Measurements from ENCODE around the gene GBP6. TPM values are rescaled to one million over a fixed set of nuclear protein-coding genes. Genes with fewer than 3 reads are reported as not detected.
A peak's percentile ranks its signal among the peaks of the same experiment; 100 is the strongest.

The GBP6 gene
- 0.47 TPM for total RNA-seq
- polyA plus RNA-seq = under 1 TPM in 3 of 4 donors, not detected in 1; 0.15 to 0.38 (median 0.30) TPM

GRCh38 chr1:89363638-89364536 lies at the start of gene GBP6:
Gene GBP6, plus strand, starts transcription at chr1:89364059. Its CDS starts 4,493 bp downstream, at chr1:89368552.
- Histone ChIP-seq H3K27me3 (ENCODE audit: control insufficient read depth, insufficient read depth, low read length) (no peaks in the 10 kb centered on the region), H3K36me3 (ENCODE audit: control insufficient read depth, insufficient read depth, low read length) (no peaks in the 10 kb centered on the region), H3K4me1 (ENCODE audit: control insufficient read depth, insufficient read depth, low read length, poor library complexity, severe bottlenecking) (peaks cover 5% of the 10 kb centered on the region), H3K9me3 (ENCODE audit: control insufficient read depth in 2 of 2, low read length in 2 of 2) (no peaks in the 10 kb centered on the region), H3K4me3 (ENCODE audit: low read depth, low read length) (no peak within 1 kb of the TSS), H3K27ac (ENCODE audit: insufficient read depth, low read length, poor library complexity, severe bottlenecking) (no peak within 1 kb of the TSS)
- ATAC-seq (ENCODE audit: low read depth in 2 of 2) (no peak), DNase-seq (no peak)
- Mint-ChIP-seq H3K36me3 (no peaks in the 10 kb centered on the region), H3K4me3 (no peak within 1 kb of the TSS), H3K4me1 (peaks cover 8 to 13% (median 13%) of the 10 kb centered on the region in 4 donors), H3K9me3 (no peaks in the 10 kb centered on the region), H3K27ac (peak within 1 kb of the TSS; percentile 51 to 74 (median 66)), H3K27me3 (no peaks in the 10 kb centered on the region)

GRCh38 chr1:89322402-89322801 lies 41.5 kb upstream of the GBP6 start:
- H3K4me1 Mint-ChIP-seq = peaks cover 3 to 31% (median 14%) of the 10 kb centered on the region in 4 donors
- ATAC-seq (ENCODE audit: low read depth in 2 of 2) = no peak
- H3K27ac Mint-ChIP-seq = no peak overlapping the region
- no peak for DNase-seq
- Histone ChIP-seq H3K4me3 (ENCODE audit: low read depth, low read length) (no peak overlapping the region), H3K4me1 (ENCODE audit: control insufficient read depth, insufficient read depth, low read length, poor library complexity, severe bottlenecking) (no peaks in the 10 kb centered on the region), H3K9me3 (ENCODE audit: control insufficient read depth in 2 of 2, low read length in 2 of 2) (peaks cover 0 to 15% of the 10 kb centered on the region in 2 experiments), H3K27me3 (ENCODE audit: control insufficient read depth, insufficient read depth, low read length) (no peaks in the 10 kb centered on the region), H3K27ac (ENCODE audit: insufficient read depth, low read length, poor library complexity, severe bottlenecking) (no peak overlapping the region), H3K36me3 (ENCODE audit: control insufficient read depth, insufficient read depth, low read length) (peaks cover 4% of the 10 kb centered on the region)
- peaks cover 16% of the 10 kb centered on the region for H3K36me3 Mint-ChIP-seq
- H3K27me3 Mint-ChIP-seq = no peaks in the 10 kb centered on the region
- no peak overlapping the region for H3K4me3 Mint-ChIP-seq
- peaks cover 3 to 50% (median 9%) of the 10 kb centered on the region in 7 donors for H3K9me3 Mint-ChIP-seq

GRCh38 chr1:89331890-89332289 lies 32.0 kb upstream of the GBP6 start:
- Histone ChIP-seq H3K27me3 (ENCODE audit: control insufficient read depth, insufficient read depth, low read length) (no peaks in the 10 kb centered on the region), H3K27ac (ENCODE audit: insufficient read depth, low read length, poor library complexity, severe bottlenecking) (no peak overlapping the region), H3K9me3 (ENCODE audit: control insufficient read depth in 2 of 2, low read length in 2 of 2) (no peaks in the 10 kb centered on the region), H3K4me1 (ENCODE audit: control insufficient read depth, insufficient read depth, low read length, poor library complexity, severe bottlenecking) (no peaks in the 10 kb centered on the region), H3K4me3 (ENCODE audit: low read depth, low read length) (no peak overlapping the region), H3K36me3 (ENCODE audit: control insufficient read depth, insufficient read depth, low read length) (no peaks in the 10 kb centered on the region)
- Mint-ChIP-seq H3K4me1 (peaks cover 0 to 7% (median 0%) of the 10 kb centered on the region in 4 donors), H3K4me3 (no peak overlapping the region), H3K9me3 (peaks cover 0 to 18% (median 3%) of the 10 kb centered on the region in 7 donors), H3K36me3 (peaks cover 11% of the 10 kb centered on the region), H3K27me3 (no peaks in the 10 kb centered on the region), H3K27ac (no peak overlapping the region)
- no peak for DNase-seq
- no peak for ATAC-seq (ENCODE audit: low read depth in 2 of 2)

- Histone ChIP-seq H3K4me3 (ENCODE audit: low read depth, low read length) (no peak overlapping the region), H3K36me3 (ENCODE audit: control insufficient read depth, insufficient read depth, low read length) (no peaks in the 10 kb centered on the region), H3K27ac (ENCODE audit: insufficient read depth, low read length, poor library complexity, severe bottlenecking) (no peak overlapping the region), H3K4me1 (ENCODE audit: control insufficient read depth, insufficient read depth, low read length, poor library complexity, severe bottlenecking) (no peaks in the 10 kb centered on the region), H3K27me3 (ENCODE audit: control insufficient read depth, insufficient read depth, low read length) (no peaks in the 10 kb centered on the region), H3K9me3 (ENCODE audit: control insufficient read depth in 2 of 2, low read length in 2 of 2) (no peaks in the 10 kb centered on the region)
- ATAC-seq (ENCODE audit: low read depth in 2 of 2) = no peak
- Mint-ChIP-seq H3K27me3 (no peaks in the 10 kb centered on the region), H3K9me3 (peaks cover 0 to 18% (median 3%) of the 10 kb centered on the region in 7 donors), H3K4me3 (no peak overlapping the region), H3K36me3 (peaks cover 7% of the 10 kb centered on the region), H3K27ac (peak overlapping the region in 2 of 3 donors; percentile 4 to 39), H3K4me1 (peaks cover 0 to 7% (median 0%) of the 10 kb centered on the region in 4 donors)
- no peak for DNase-seq
Measured at GRCh38 chr1:89332461-89332860, 31.4 kb upstream of the GBP6 start.

GRCh38 chr1:89335486-89335885 lies 28.4 kb upstream of the GBP6 start:
- Mint-ChIP-seq H3K9me3 (peaks cover 0 to 9% (median 0%) of the 10 kb centered on the region in 7 donors), H3K36me3 (peaks cover 4% of the 10 kb centered on the region)

GRCh38 chr1:89337903-89338302 lies 26.0 kb upstream of the GBP6 start:
- Histone ChIP-seq H3K4me1 (ENCODE audit: control insufficient read depth, insufficient read depth, low read length, poor library complexity, severe bottlenecking) (no peaks in the 10 kb centered on the region), H3K4me3 (ENCODE audit: low read depth, low read length) (no peak overlapping the region), H3K36me3 (ENCODE audit: control insufficient read depth, insufficient read depth, low read length) (no peaks in the 10 kb centered on the region), H3K9me3 (ENCODE audit: control insufficient read depth in 2 of 2, low read length in 2 of 2) (no peaks in the 10 kb centered on the region), H3K27me3 (ENCODE audit: control insufficient read depth, insufficient read depth, low read length) (no peaks in the 10 kb centered on the region), H3K27ac (ENCODE audit: insufficient read depth, low read length, poor library complexity, severe bottlenecking) (no peak overlapping the region)
- Mint-ChIP-seq H3K27ac (no peak overlapping the region), H3K9me3 (peaks cover 0 to 9% (median 0%) of the 10 kb centered on the region in 7 donors), H3K36me3 (peaks cover 4% of the 10 kb centered on the region), H3K27me3 (no peaks in the 10 kb centered on the region), H3K4me1 (peaks cover 0 to 7% (median under 1%) of the 10 kb centered on the region in 4 donors), H3K4me3 (no peak overlapping the region)
- ATAC-seq (ENCODE audit: low read depth in 2 of 2) (no peak), DNase-seq (no peak)

More at GRCh38 chr1:89335486-89335885, 28.4 kb upstream of the GBP6 start:
- no peaks in the 10 kb centered on the region for H3K36me3 ChIP-seq (ENCODE audit: control insufficient read depth, insufficient read depth, low read length)
- no peaks in the 10 kb centered on the region for H3K27me3 ChIP-seq (ENCODE audit: control insufficient read depth, insufficient read depth, low read length)
- Mint-ChIP-seq H3K27ac (peak overlapping the region in 1 of 3 donors; percentile 61), H3K4me3 (no peak overlapping the region), H3K27me3 (no peaks in the 10 kb centered on the region), H3K4me1 (peaks cover 0 to 7% (median 3%) of the 10 kb centered on the region in 4 donors)
- H3K4me1 ChIP-seq (ENCODE audit: control insufficient read depth, insufficient read depth, low read length, poor library complexity, severe bottlenecking) = no peaks in the 10 kb centered on the region
- no peak overlapping the region for H3K27ac ChIP-seq (ENCODE audit: insufficient read depth, low read length, poor library complexity, severe bottlenecking)
- DNase-seq (no peak), ATAC-seq (ENCODE audit: low read depth in 2 of 2) (no peak)
- no peak overlapping the region for H3K4me3 ChIP-seq (ENCODE audit: low read depth, low read length)
- H3K9me3 ChIP-seq (ENCODE audit: control insufficient read depth in 2 of 2, low read length in 2 of 2) = no peaks in the 10 kb centered on the region

- H3K27me3 Mint-ChIP-seq = no peaks in the 10 kb centered on the region
- H3K4me3 ChIP-seq (ENCODE audit: low read depth, low read length) = no peak overlapping the region
- peaks cover 4% of the 10 kb centered on the region for H3K36me3 Mint-ChIP-seq
- H3K9me3 Mint-ChIP-seq = peaks cover 0 to 9% (median 0%) of the 10 kb centered on the region in 7 donors
- DNase-seq (no peak), ATAC-seq (ENCODE audit: low read depth in 2 of 2) (no peak)
- H3K4me1 ChIP-seq (ENCODE audit: control insufficient read depth, insufficient read depth, low read length, poor library complexity, severe bottlenecking) = no peaks in the 10 kb centered on the region
- no peak overlapping the region for H3K27ac ChIP-seq (ENCODE audit: insufficient read depth, low read length, poor library complexity, severe bottlenecking)
- no peaks in the 10 kb centered on the region for H3K27me3 ChIP-seq (ENCODE audit: control insufficient read depth, insufficient read depth, low read length)
- H3K36me3 ChIP-seq (ENCODE audit: control insufficient read depth, insufficient read depth, low read length) = no peaks in the 10 kb centered on the region
- no peak overlapping the region for H3K4me3 Mint-ChIP-seq
- peaks cover 0 to 7% (median 2%) of the 10 kb centered on the region in 4 donors for H3K4me1 Mint-ChIP-seq
- H3K9me3 ChIP-seq (ENCODE audit: control insufficient read depth in 2 of 2, low read length in 2 of 2) = no peaks in the 10 kb centered on the region
- peak overlapping the region in 1 of 3 donors; percentile 57 for H3K27ac Mint-ChIP-seq
Measured at GRCh38 chr1:89339039-89339438, 24.8 kb upstream of the GBP6 start.
